ENCODE measurements around the gene RBFOX1.

The RBFOX1 gene

DNA sequence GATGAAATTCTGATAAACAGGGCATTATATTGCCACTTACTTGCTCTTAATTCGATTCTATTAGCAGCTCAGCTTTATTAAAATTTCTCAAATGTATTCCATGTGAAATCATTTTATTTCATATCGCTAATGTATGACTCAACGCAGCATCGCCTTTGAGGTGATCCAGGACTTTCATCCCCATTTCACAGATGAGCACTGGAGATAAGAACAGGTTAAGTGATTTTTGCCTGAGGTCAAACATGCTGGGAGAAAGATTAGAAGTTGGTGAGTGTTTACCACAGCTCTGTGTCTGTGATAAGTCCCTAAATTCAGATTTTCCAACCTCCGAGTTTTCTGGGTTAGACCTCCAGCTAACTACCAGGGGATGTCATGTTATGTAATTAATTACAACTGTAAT, 43.6 kb downstream of the RBFOX1 start:
- no peak for DNase-seq

- no peak for DNase-seq
Observed at GRCh38 chr16:7377231-7377630, 44.6 kb downstream of the RBFOX1 start.

GRCh38 chr16:7378024-7378695, 45.5 kb downstream of the RBFOX1 start:
- DNase-seq = no peak

DNA sequence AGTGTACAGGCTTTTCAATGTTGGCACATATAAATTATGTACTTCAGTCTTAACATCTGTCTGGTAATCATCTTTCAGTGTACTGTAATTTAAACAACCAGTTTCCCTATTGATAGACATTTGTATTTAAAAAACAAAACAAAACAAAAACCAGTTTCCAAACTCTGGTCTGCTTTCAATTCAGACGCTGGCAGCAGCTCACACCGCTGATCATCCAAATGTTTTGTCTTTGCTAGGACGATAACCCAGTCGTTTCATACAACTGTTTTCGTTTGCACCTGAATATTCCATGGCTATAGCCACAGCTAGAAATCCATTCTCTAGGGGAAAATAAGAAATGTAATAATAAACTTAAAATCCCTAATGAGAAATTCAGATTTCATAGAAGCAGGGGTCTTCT, 47.8 kb downstream of the RBFOX1 start:
- DNase-seq = no peak

- no peak for DNase-seq
Observed at GRCh38 chr16:7380911-7381310, 48.3 kb downstream of the RBFOX1 start.

DNA sequence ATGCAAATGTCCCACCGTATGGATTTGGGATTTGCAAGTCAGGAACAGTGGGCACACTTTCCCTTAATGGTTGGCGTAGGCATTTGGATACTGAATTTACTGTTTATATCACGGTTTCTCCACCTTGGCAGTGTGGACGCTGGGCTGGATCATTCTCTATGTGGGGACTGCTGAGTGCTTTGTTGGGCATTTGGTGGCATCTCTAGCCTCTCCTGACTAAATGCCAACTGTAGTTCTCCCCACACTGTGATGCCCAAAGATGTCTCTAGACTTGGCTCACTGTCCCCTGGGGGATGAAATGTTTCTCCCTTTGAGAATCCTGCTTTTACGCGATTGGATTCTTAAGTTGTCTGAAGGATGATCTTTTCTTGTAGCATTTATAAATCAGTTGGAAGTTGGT, 49.0 kb downstream of the RBFOX1 start:
- no peak for DNase-seq

DNA sequence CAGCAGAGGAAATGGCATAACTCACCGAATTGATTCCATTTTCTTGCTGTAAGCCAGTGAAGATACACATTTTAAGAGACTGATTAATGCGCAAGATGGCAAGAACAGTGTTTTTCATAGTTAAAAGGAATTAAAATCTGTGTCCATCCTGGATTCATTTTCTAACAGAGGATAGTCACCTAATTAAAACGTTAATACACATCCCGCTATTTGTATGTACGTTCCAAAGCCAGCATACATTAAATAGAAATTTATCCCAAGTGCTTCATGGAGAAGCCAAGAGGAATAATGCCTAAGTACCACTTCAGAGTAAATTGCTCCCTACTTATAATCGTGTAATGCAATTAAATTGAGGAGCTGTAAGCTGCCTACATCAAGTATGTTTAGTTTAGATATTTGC, 49.9 kb downstream of the RBFOX1 start:
- no peak for DNase-seq

- no peak for DNase-seq
Observed at GRCh38 chr16:7390974-7391373, 58.3 kb downstream of the RBFOX1 start.

- no peak for DNase-seq
Observed at GRCh38 chr16:7391694-7392093, 59.0 kb downstream of the RBFOX1 start.

DNA sequence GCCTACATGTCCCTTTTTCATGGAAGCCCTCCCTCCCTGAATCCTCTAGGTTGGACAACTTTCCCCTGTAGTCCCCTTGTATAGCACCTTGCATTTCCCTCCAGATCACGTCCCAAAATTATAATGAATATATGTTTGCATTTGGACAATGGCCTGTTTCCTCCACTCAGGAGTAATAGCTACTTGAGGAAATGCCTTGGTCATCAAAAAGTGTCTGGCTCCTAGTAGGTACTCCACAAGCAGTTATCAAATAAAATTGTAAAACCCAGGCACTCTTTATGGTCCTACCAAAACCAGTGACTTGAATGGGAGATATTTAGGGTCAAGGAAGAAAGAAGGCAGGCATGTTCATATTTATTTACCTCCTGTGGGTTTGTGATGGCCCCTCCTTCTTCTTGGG, 59.6 kb downstream of the RBFOX1 start:
- no peak for DNase-seq

- no peak for DNase-seq
Observed at GRCh38 chr16:7393680-7394079, 61.0 kb downstream of the RBFOX1 start.

DNA sequence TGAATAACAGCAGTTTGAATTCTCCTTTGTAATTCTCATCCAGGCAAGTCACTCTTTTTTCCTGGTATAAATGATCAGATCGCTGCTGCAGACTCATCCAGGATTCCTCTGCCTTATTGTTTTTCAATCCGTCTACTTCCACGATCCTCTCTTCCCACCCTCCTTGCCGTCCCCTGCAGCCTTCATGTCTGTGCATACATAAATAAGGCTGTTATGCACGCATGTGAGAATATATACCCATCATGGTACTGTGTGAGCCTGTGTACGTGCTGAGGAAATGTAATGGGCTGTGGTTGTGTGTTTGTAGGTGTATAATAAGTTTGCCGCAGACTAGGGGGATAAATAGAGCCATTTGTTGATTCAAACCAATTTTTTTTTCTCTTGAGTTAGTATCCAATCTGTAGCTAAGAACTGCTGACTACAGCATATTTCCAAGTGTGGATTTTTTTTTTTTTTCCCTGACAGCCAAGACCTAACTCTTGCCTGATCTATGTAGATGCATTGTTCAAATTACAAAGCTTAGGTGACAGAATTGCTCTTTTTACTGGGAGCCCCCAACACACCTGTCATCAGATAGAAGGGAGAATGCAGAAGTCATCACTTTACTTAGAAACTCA, 62.2 kb downstream of the RBFOX1 start:
- no peak for DNase-seq

GRCh38 chr16:7397901-7398300, 65.3 kb downstream of the RBFOX1 start:
- DNase-seq = no peak

- no peak for DNase-seq
Observed at GRCh38 chr16:7398536-7398935, 65.9 kb downstream of the RBFOX1 start.

- DNase-seq = no peak
Observed at GRCh38 chr16:7399296-7399695, 66.7 kb downstream of the RBFOX1 start.

- no peak for DNase-seq
Observed at GRCh38 chr16:7400117-7400890, 67.7 kb downstream of the RBFOX1 start.

GRCh38 chr16:7404217-7404616, 71.6 kb downstream of the RBFOX1 start:
- no peak for DNase-seq

GRCh38 chr16:7405166-7405565, 72.5 kb downstream of the RBFOX1 start:
- no peak for DNase-seq

DNA sequence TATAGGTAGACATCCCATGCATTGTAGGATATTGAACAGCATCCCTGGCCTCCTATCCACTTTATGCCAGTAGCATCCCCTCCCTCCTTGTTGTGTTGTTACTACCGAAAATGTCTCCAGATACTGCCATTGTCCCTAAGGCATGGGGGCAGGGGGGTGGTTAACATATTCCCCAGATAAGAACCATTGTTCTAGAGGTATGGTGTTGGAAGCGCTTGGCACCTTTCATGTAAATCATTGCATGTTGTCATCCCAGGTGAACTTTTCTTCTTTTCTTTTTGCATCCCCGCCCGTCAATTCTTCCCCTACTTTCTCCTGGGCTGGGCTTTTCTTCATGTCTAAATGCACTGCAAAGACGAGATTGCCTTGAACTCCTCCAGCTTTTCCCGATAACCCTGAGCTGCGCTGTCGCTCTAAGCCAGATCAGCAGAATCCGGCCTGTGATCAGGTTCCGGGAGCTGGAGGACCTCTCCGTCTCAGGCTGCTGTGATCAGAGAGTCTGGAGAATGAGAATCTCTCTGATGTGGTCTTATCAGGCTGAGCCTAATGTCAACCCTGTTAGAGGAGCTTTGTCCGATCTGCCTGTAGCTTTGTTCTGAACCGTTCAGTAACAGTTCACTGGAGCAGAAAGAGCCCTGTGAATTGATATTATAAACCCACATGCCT, 76.2 kb downstream of the RBFOX1 start:
- DNase-seq = no peak

DNA sequence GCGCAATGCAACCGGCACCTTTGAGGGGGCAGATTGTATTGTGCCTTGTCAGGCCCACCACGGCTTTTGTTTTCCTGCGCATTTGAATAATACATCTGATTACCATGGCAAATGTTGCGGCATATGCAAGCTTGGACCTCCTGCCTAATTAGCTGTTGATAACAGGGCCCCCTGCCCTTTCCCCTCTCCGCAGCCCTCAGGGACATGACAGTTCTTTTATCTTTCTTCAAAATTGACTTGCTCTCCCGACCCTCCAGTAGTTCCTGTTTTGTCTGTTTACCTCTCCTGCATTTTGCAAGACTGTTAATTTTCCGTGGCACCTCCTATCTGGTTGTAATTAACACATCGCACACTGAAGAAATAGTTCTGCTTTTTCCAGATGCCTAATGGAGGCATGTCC, 86.8 kb downstream of the RBFOX1 start:
- no peak for DNase-seq

GRCh38 chr16:7420079-7420478, 87.4 kb downstream of the RBFOX1 start:
- DNase-seq = no peak

GRCh38 chr16:7420843-7421242, 88.2 kb downstream of the RBFOX1 start:
- no peak for DNase-seq

DNA sequence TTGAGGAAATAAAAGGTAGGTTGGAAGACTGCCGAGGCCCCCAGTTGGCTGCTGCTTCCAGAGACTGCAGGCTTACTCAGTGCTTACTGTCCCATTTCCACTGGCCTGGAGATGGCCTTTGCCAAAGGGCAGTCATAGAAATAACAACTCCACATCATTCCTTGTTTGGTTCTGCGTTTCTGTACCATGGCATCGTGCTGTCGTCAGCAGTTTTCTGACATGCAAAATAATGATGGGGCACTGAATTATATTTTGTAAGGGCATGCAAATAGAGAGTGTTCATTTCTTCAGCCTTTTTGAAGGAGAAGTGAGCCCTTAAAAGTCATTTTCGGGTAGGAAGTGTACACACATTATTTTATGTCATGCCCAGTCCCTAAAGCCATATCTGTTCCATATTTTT, 88.9 kb downstream of the RBFOX1 start:
- DNase-seq = no peak

Data from stimulated activated CD8-positive, alpha-beta memory T cell treated with anti-CD3 and anti-CD28 coated beads, Interleukin-4, amount 100 ng/mL, for 48 hours (primary cell).